K562 (cell line): ENCODE data around the gene EIF3J. TPM values are rescaled to one million over a fixed set of nuclear protein-coding genes. Genes with fewer than 3 reads are reported as not detected.

Experiments used
- ATAC-seq: fragments of 200-7000 bp; cut with Tn5 transposase; 3 replicates; pipeline ENCODE4 v1.9.1; 2020; ENCODE audit warnings: moderate library complexity
- BruUV-seq: library from RNA; stranded (reverse); fragments of 400-500 nt; replicated peaks from 2 replicates; lab custom pipeline; 2021; lab: Mats Ljungman, UMichigan
- CTCF ChIA-PET: fragments of 300-600 bp; formaldehyde crosslinking; extraction: SDS; loops from one replicate; lab custom pipeline; 2021; ENCODE audit warnings: low intra/inter-chr PET ratio; lab: Yijun Ruan, JAX
- POLR2A ChIA-PET: fragments of 300-600, 350-650 bp; sonication (Branson Sonifier 250); formaldehyde crosslinking; extraction: SDS; loops from one replicate; lab custom pipeline; 2021; ENCODE audit warnings: antibody characterized with exemption, inconsistent platforms; lab: Yijun Ruan, JAX
- DNase-seq, 4 experiments: peaks; one replicate each; pipeline versions ENCODE4 v3.0.0 to v3.0.0-alpha.2; 2011 to 2018; ENCODE audit warnings: low spot score in 3 of 4, mixed read lengths in 3 of 4; ENCODE audit errors: extremely low read depth in 1 of 4
- FAIRE-seq: peaks from 2 replicates; lab custom pipeline; 2011; peaks lifted over from hg19 to GRCh38; lab: Jason Lieb, UNC
- H2AFZ ChIP-seq: 2 replicates; pipeline ENCODE4 v1.6.0; 2011; ENCODE audit warnings: low read depth, low read length, control low read depth, inconsistent platforms
- H3K27ac ChIP-seq: fragments of 200-600 bp; 3 replicates; pipeline ENCODE4 v1.8.0; 2011; ENCODE audit warnings: low read depth, mild to moderate bottlenecking, control low read depth, inconsistent platforms, low read length, moderate library complexity, mixed read lengths; ENCODE audit errors: extremely low read depth
- H3K27me3 ChIP-seq, 2 experiments: fragments of 300-600 bp in 1 of 2; 2 replicates in 1 of 2; 3 replicates in 1 of 2; pipeline versions ENCODE4 v1.6.0 to v1.8.0; 2011; ENCODE audit warnings: inconsistent platforms in 2 of 2, low read length in 2 of 2, mild to moderate bottlenecking in 1 of 2, mixed read lengths in 1 of 2, moderate library complexity in 1 of 2; ENCODE audit not compliant: control insufficient read depth in 2 of 2, insufficient read depth in 2 of 2
- H3K36me3 ChIP-seq: fragments of 300-600 bp; 3 replicates; pipeline ENCODE4 v1.8.0; 2011; ENCODE audit warnings: mild to moderate bottlenecking, low read length, inconsistent platforms; ENCODE audit not compliant: control insufficient read depth, insufficient read depth
- H3K4me1 ChIP-seq, 2 experiments: fragments of 200-600 bp in 1 of 2; replicated peaks in 1 of 2; 2 replicates in 1 of 2; 3 replicates in 1 of 2; pipeline versions ENCODE4 v1.5.1 to v1.8.0; 2011; ENCODE audit warnings: inconsistent platforms in 2 of 2, low read length in 2 of 2, mild to moderate bottlenecking in 1 of 2, mixed read lengths in 1 of 2, moderate library complexity in 1 of 2; ENCODE audit not compliant: control insufficient read depth in 2 of 2, insufficient read depth in 2 of 2
- H3K4me2 ChIP-seq: 2 replicates; pipeline ENCODE4 v1.6.1; 2011; ENCODE audit warnings: low read length, control low read depth, inconsistent platforms, mixed read lengths; ENCODE audit not compliant: insufficient read depth
- H3K4me3 ChIP-seq: fragments of 200-600 bp; sonication (generic), shearing (Covaris generic); 2 replicates; pipeline ENCODE4 v1.5.1; 2016; ENCODE audit warnings: control low read depth, inconsistent platforms
- H3K79me2 ChIP-seq: fragments of 200-600 bp; 3 replicates; pipeline ENCODE4 v1.8.0; 2011; ENCODE audit warnings: low read length, inconsistent platforms; ENCODE audit not compliant: control insufficient read depth, insufficient read depth
- H3K9ac ChIP-seq, 2 experiments: 2 replicates each; pipeline versions ENCODE4 v1.6.0 to v1.6.1; 2011; ENCODE audit warnings: low read depth in 2 of 2, low read length in 2 of 2, control low read depth in 1 of 2, inconsistent platforms in 1 of 2, mild to moderate bottlenecking in 1 of 2, mixed read lengths in 1 of 2; ENCODE audit not compliant: insufficient read depth in 1 of 2
- H3K9me1 ChIP-seq: one replicate; pipeline ENCODE4 v1.6.0; 2011; ENCODE audit warnings: inconsistent platforms, mild to moderate bottlenecking, low read length, moderate library complexity; ENCODE audit not compliant: control insufficient read depth, insufficient read depth
- H3K9me3 ChIP-seq: replicated peaks from 2 replicates; pipeline ENCODE4 v1.5.1; 2011; ENCODE audit warnings: low read depth, low read length, inconsistent platforms; ENCODE audit not compliant: control insufficient read depth, insufficient read depth
- H4K20me1 ChIP-seq: replicated peaks from 2 replicates; pipeline ENCODE4 v1.6.1; 2011; ENCODE audit warnings: low read length, inconsistent platforms, mixed read lengths; ENCODE audit not compliant: control insufficient read depth, insufficient read depth
- CCNT2 ChIP-seq: IDR thresholded peaks from 2 replicates; pipeline ENCODE4 v1.6.1; 2011; ENCODE audit warnings: borderline replicate concordance, low read depth, mild to moderate bottlenecking, moderate library complexity, mixed read lengths, low read length; ENCODE audit not compliant: insufficient read length; ENCODE audit errors: extremely low read depth
- HDAC1 ChIP-seq, 2 experiments: fragments of 450-650 bp; IDR thresholded peaks; 2 replicates each; pipeline ENCODE4 v1.6.1; 2016 to 2017; ENCODE audit warnings: inconsistent platforms in 1 of 2, mild to moderate bottlenecking in 1 of 2, moderate library complexity in 1 of 2
- MEF2A ChIP-seq: IDR thresholded peaks from 2 replicates; pipeline ENCODE4 v1.6.1; 2011; ENCODE audit warnings: low read depth, mild to moderate bottlenecking, low read length, moderate library complexity; ENCODE audit not compliant: control insufficient read depth
- NFATC3 ChIP-seq: fragments of 450-650 bp; IDR thresholded peaks from 2 replicates; pipeline ENCODE4 v1.6.1; 2017; ENCODE audit warnings: mild to moderate bottlenecking
- PHB2 ChIP-seq: fragments of 450-650 bp; IDR thresholded peaks from 2 replicates; pipeline ENCODE4 v1.6.1; 2017; ENCODE audit warnings: low read depth
- RFX5 ChIP-seq: IDR thresholded peaks from 2 replicates; pipeline ENCODE4 v1.6.1; 2011; ENCODE audit warnings: low read depth, mild to moderate bottlenecking, improper control_type of control experiment, low read length
- WGBS: fragments of 100-300 bp; shearing (Covaris generic); methylation state at CpG from one replicate; pipeline ENCODE4 v1.1.6; 2016; ENCODE audit warnings: low coverage, mixed read lengths; ENCODE audit not compliant: insufficient coverage; ENCODE audit errors: missing lambda C conversion rate; 5-methylcytosine and 5-hydroxymethylcytosine counted together
- in situ Hi-C: fragments of 300-500 bp; cut with MboI; formaldehyde crosslinking; loops from 4 replicates; pipeline ENCODE4 v1.15.0; 2018; ENCODE audit warnings: inconsistent platforms, mixed read lengths
- intact Hi-C: fragments of 100-400 bp; cut with micrococcal nuclease; formaldehyde crosslinking; loops from 2 replicates; pipeline ENCODE4 v1.14.2; 2022
- polyA plus RNA-seq, 8 experiments: library from polyadenylated mRNA; depleted of rRNA in 4 of 8; stranded (reverse) in 5 of 8; unstranded in 3 of 8; fragments of >200 nt; fragmentation: Nextera tagmentation in 2 of 8; fragmentation: Illumina TruSeq in 1 of 8; extraction: Ambion mirVana in 2 of 8; extraction: Trizol in 1 of 8; gene quantifications; 2 replicates each; pipeline versions ENCODE4 v1.2.1 to v1.2.3, GENCODE V29; 2011 to 2014; ENCODE audit warnings: inconsistent platforms in 1 of 8, missing spikeins in 1 of 8
- total RNA-seq, 7 experiments: library from RNA; depleted of rRNA in 6 of 7; stranded (reverse); fragments of >200 nt in 6 of 7; fragmentation: Illumina TruSeq in 2 of 7; extraction: Trizol in 2 of 7; gene quantifications; 2 replicates each; pipeline versions ENCODE4 v1.2.1 to v1.2.3, GENCODE V29; 2011 to 2021; ENCODE audit warnings: low replicate concordance in 1 of 7
- TF ChIP-seq, protein P1 (sequence below): sonication (generic); formaldehyde crosslinking; IDR thresholded peaks from 2 replicates; pipeline ENCODE4 v1.8.0; 2023; ENCODE audit warnings: mild to moderate bottlenecking, missing genetic modification reagents
- TF ChIP-seq, protein P2 (sequence below): sonication (generic); formaldehyde crosslinking; IDR thresholded peaks from 2 replicates; pipeline ENCODE4 v1.9.0; 2022; ENCODE audit warnings: mild to moderate bottlenecking, missing genetic modification reagents
- TF ChIP-seq, protein P3 (sequence below): fragments of 450-650 bp; IDR thresholded peaks from 2 replicates; pipeline ENCODE4 v1.6.1; 2016
- TF ChIP-seq, protein P4 (sequence below): sonication (generic); formaldehyde crosslinking; IDR thresholded peaks from 2 replicates; pipeline ENCODE4 v1.8.1; 2023; ENCODE audit warnings: mild to moderate bottlenecking, missing genetic modification reagents
- TF ChIP-seq, protein P5 (sequence below), 3 experiments: IDR thresholded peaks in 2 of 3; conservative IDR thresholded peaks in 1 of 3; 2 replicates each; pipeline ENCODE4 v1.5.1; 2011 to 2012; ENCODE audit warnings: low read length in 3 of 3, mild to moderate bottlenecking in 3 of 3, control low read depth in 2 of 3, improper control_type of control experiment in 1 of 3, inconsistent platforms in 1 of 3, low read depth in 1 of 3, mixed read lengths in 1 of 3, moderate library complexity in 1 of 3; ENCODE audit not compliant: insufficient read depth in 2 of 3

Gene EIF3J
- total and polyA plus RNA-seq, 9 of the 15 experiments (the other 6 are each of a cell fraction or from before 2014, with no cell fraction given): 44.2 to 217 (median 151) TPM

GRCh38 chr15:44545913-44546802, 9.2 kb downstream of the EIF3J start:
- no peak overlapping the region for H2AFZ ChIP-seq
- H4K20me1 ChIP-seq: peaks cover 6% of the 10 kb centered on the region; the same call in 1 of the 2 replicates
- intact Hi-C loops: no loop called here
- BruUV-seq: no TSS peak
- ChIA-PET CTCF (no interaction called here), POLR2A (interaction anchor here (0.5 to 3.3 kb wide), 7 partner anchors 9 to 211 kb away, joined by 3 to 26 read pairs (median 3); partner anchors contain the start of gene EIF3J)
- H3K4me3 ChIP-seq: no peak overlapping the region
- H3K4me1 ChIP-seq: peaks cover 0 to 16% of the 10 kb centered on the region in 2 experiments; a peak in 3 of 5 replicates
- no peak overlapping the region for H3K27ac ChIP-seq
- WGBS: 74% methylated on average over 5 of the region's 5 CpGs
- in situ Hi-C loops: no loop called here
- no peaks in the 10 kb centered on the region for H3K27me3 ChIP-seq
- ATAC-seq (peak; percentile 48), DNase-seq (no peak), FAIRE-seq (no peak)
- no peaks in the 10 kb centered on the region for H3K9me1 ChIP-seq
- no peak overlapping the region for H3K4me2 ChIP-seq
- no peak overlapping the region for H3K9ac ChIP-seq
- H3K79me2 ChIP-seq: peaks cover 98% of the 10 kb centered on the region
- H3K9me3 ChIP-seq: no peaks in the 10 kb centered on the region
- TF ChIP-seq PHB2: no peak
- TF ChIP-seq, protein P1, sequence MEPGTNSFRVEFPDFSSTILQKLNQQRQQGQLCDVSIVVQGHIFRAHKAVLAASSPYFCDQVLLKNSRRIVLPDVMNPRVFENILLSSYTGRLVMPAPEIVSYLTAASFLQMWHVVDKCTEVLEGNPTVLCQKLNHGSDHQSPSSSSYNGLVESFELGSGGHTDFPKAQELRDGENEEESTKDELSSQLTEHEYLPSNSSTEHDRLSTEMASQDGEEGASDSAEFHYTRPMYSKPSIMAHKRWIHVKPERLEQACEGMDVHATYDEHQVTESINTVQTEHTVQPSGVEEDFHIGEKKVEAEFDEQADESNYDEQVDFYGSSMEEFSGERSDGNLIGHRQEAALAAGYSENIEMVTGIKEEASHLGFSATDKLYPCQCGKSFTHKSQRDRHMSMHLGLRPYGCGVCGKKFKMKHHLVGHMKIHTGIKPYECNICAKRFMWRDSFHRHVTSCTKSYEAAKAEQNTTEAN (CRISPR knock-in tag): no peak
- TF ChIP-seq, protein P2, sequence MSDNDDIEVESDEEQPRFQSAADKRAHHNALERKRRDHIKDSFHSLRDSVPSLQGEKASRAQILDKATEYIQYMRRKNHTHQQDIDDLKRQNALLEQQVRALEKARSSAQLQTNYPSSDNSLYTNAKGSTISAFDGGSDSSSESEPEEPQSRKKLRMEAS: no peak
- TF ChIP-seq, protein P3, sequence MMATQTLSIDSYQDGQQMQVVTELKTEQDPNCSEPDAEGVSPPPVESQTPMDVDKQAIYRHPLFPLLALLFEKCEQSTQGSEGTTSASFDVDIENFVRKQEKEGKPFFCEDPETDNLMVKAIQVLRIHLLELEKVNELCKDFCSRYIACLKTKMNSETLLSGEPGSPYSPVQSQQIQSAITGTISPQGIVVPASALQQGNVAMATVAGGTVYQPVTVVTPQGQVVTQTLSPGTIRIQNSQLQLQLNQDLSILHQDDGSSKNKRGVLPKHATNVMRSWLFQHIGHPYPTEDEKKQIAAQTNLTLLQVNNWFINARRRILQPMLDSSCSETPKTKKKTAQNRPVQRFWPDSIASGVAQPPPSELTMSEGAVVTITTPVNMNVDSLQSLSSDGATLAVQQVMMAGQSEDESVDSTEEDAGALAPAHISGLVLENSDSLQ: 0 out of 2 replicates have a peak, but pooled peaks have one; percentile 7
- no peak for TF ChIP-seq HDAC1 (IDR thresholded peaks at IDR 0.05)
- TF ChIP-seq RFX5: no peak
- TF ChIP-seq CCNT2: peak; percentile 8
- TF ChIP-seq, protein P4, sequence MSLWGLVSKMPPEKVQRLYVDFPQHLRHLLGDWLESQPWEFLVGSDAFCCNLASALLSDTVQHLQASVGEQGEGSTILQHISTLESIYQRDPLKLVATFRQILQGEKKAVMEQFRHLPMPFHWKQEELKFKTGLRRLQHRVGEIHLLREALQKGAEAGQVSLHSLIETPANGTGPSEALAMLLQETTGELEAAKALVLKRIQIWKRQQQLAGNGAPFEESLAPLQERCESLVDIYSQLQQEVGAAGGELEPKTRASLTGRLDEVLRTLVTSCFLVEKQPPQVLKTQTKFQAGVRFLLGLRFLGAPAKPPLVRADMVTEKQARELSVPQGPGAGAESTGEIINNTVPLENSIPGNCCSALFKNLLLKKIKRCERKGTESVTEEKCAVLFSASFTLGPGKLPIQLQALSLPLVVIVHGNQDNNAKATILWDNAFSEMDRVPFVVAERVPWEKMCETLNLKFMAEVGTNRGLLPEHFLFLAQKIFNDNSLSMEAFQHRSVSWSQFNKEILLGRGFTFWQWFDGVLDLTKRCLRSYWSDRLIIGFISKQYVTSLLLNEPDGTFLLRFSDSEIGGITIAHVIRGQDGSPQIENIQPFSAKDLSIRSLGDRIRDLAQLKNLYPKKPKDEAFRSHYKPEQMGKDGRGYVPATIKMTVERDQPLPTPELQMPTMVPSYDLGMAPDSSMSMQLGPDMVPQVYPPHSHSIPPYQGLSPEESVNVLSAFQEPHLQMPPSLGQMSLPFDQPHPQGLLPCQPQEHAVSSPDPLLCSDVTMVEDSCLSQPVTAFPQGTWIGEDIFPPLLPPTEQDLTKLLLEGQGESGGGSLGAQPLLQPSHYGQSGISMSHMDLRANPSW (CRISPR knock-in tag): no peak
- TF ChIP-seq MEF2A: 0 out of 2 replicates have a peak, but pooled peaks have one; percentile 15
- TF ChIP-seq NFATC3: no peak
- TF ChIP-seq, protein P5, sequence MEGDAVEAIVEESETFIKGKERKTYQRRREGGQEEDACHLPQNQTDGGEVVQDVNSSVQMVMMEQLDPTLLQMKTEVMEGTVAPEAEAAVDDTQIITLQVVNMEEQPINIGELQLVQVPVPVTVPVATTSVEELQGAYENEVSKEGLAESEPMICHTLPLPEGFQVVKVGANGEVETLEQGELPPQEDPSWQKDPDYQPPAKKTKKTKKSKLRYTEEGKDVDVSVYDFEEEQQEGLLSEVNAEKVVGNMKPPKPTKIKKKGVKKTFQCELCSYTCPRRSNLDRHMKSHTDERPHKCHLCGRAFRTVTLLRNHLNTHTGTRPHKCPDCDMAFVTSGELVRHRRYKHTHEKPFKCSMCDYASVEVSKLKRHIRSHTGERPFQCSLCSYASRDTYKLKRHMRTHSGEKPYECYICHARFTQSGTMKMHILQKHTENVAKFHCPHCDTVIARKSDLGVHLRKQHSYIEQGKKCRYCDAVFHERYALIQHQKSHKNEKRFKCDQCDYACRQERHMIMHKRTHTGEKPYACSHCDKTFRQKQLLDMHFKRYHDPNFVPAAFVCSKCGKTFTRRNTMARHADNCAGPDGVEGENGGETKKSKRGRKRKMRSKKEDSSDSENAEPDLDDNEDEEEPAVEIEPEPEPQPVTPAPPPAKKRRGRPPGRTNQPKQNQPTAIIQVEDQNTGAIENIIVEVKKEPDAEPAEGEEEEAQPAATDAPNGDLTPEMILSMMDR (IDR thresholded peaks at IDR 0.05 in 2 of 3, conservative IDR thresholded peaks at IDR 0.05 in 1 of 3; ENCODE audit: insufficient read depth in 2 of 3, low read depth in 1 of 3, low read length in 3 of 3): peak in 1 of 3 experiments; percentile 39; a peak in 3 of 6 replicates
- peaks cover 74% of the 10 kb centered on the region for H3K36me3 ChIP-seq
